ENCODE measurements around the gene CMIP. TPM values are rescaled to one million over a fixed set of nuclear protein-coding genes. Genes with fewer than 3 reads are reported as not detected.

The CMIP gene
- total RNA-seq, 1 experiment from 2014 or later = 12.7 TPM

GRCh38 chr16:81610144-81610842 lies 165.7 kb downstream of the CMIP start:
- Histone ChIP-seq H3K79me2 (ENCODE audit: low read length) (no peaks in the 10 kb centered on the region), H3K4me1 (ENCODE audit: low read length) (peaks cover 5% of the 10 kb centered on the region), H2AFZ (ENCODE audit: low read length) (no peak overlapping the region), H3K9me3 (ENCODE audit: low read length) (no peaks in the 10 kb centered on the region), H3K27me3 (ENCODE audit: low read length) (no peaks in the 10 kb centered on the region), H3K9me2 (replicated peaks; ENCODE audit: insufficient read depth, low read length) (no peaks in the 10 kb centered on the region), H3K9ac (ENCODE audit: low read length) (no peak overlapping the region), H3K36me3 (ENCODE audit: insufficient read depth, low read length) (no peaks in the 10 kb centered on the region), H3K4me3 (ENCODE audit: low read length) (no peak overlapping the region), H4K20me1 (ENCODE audit: insufficient read depth, low read depth, low read length) (peaks cover 21% of the 10 kb centered on the region; the same call in 1 of the 2 replicates), H3K4me2 (ENCODE audit: low read depth, low read length, poor library complexity, severe bottlenecking) (no peak overlapping the region), H3K27ac (ENCODE audit: low read length) (no peak overlapping the region)
- no peak for DNase-seq

GRCh38 chr16:81610936-81611335 lies 166.3 kb downstream of the CMIP start:
- no peak overlapping the region for H3K27ac ChIP-seq (ENCODE audit: low read length)
- H2AFZ ChIP-seq (ENCODE audit: low read length) = no peak overlapping the region
- H4K20me1 ChIP-seq (ENCODE audit: insufficient read depth, low read depth, low read length) = peaks cover 19% of the 10 kb centered on the region; the same call in 1 of the 2 replicates
- no peaks in the 10 kb centered on the region for H3K9me2 ChIP-seq (replicated peaks; ENCODE audit: insufficient read depth, low read length)
- no peak overlapping the region for H3K9ac ChIP-seq (ENCODE audit: low read length)
- H3K79me2 ChIP-seq (ENCODE audit: low read length) = no peaks in the 10 kb centered on the region
- H3K36me3 ChIP-seq (ENCODE audit: insufficient read depth, low read length) = no peaks in the 10 kb centered on the region
- peaks cover 5% of the 10 kb centered on the region for H3K4me1 ChIP-seq (ENCODE audit: low read length)
- no peak overlapping the region for H3K4me2 ChIP-seq (ENCODE audit: low read depth, low read length, poor library complexity, severe bottlenecking)
- H3K27me3 ChIP-seq (ENCODE audit: low read length) = no peaks in the 10 kb centered on the region
- no peak overlapping the region for H3K4me3 ChIP-seq (ENCODE audit: low read length)
- no peak for DNase-seq
- no peaks in the 10 kb centered on the region for H3K9me3 ChIP-seq (ENCODE audit: low read length)

GRCh38 chr16:81611721-81612120 lies 167.1 kb downstream of the CMIP start:
- Histone ChIP-seq H3K27me3 (ENCODE audit: low read length) (no peaks in the 10 kb centered on the region), H3K9me3 (ENCODE audit: low read length) (no peaks in the 10 kb centered on the region), H3K9ac (ENCODE audit: low read length) (no peak overlapping the region), H3K4me2 (ENCODE audit: low read depth, low read length, poor library complexity, severe bottlenecking) (no peak overlapping the region), H3K4me3 (ENCODE audit: low read length) (no peak overlapping the region), H3K9me2 (replicated peaks; ENCODE audit: insufficient read depth, low read length) (no peaks in the 10 kb centered on the region), H3K36me3 (ENCODE audit: insufficient read depth, low read length) (no peaks in the 10 kb centered on the region), H2AFZ (ENCODE audit: low read length) (no peak overlapping the region), H3K79me2 (ENCODE audit: low read length) (no peaks in the 10 kb centered on the region), H3K4me1 (ENCODE audit: low read length) (peaks cover 5% of the 10 kb centered on the region), H4K20me1 (ENCODE audit: insufficient read depth, low read depth, low read length) (peaks cover 14% of the 10 kb centered on the region; the same call in 1 of the 2 replicates), H3K27ac (ENCODE audit: low read length) (no peak overlapping the region)
- no peak for DNase-seq

- Histone ChIP-seq H3K4me2 (ENCODE audit: low read depth, low read length, poor library complexity, severe bottlenecking) (no peak overlapping the region), H3K9me3 (ENCODE audit: low read length) (no peaks in the 10 kb centered on the region), H3K79me2 (ENCODE audit: low read length) (no peaks in the 10 kb centered on the region), H3K27me3 (ENCODE audit: low read length) (no peaks in the 10 kb centered on the region), H3K4me1 (ENCODE audit: low read length) (peaks cover 5% of the 10 kb centered on the region), H3K27ac (ENCODE audit: low read length) (no peak overlapping the region), H2AFZ (ENCODE audit: low read length) (no peak overlapping the region), H3K36me3 (ENCODE audit: insufficient read depth, low read length) (no peaks in the 10 kb centered on the region), H3K4me3 (ENCODE audit: low read length) (no peak overlapping the region), H3K9ac (ENCODE audit: low read length) (no peak overlapping the region), H3K9me2 (replicated peaks; ENCODE audit: insufficient read depth, low read length) (no peaks in the 10 kb centered on the region), H4K20me1 (ENCODE audit: insufficient read depth, low read depth, low read length) (peaks cover 12% of the 10 kb centered on the region; the same call in 1 of the 2 replicates)
- DNase-seq = no peak
These were observed 167.9 kb downstream of the CMIP start for GRCh38 chr16:81612351-81613163.

GRCh38 chr16:81614171-81614570 lies 169.6 kb downstream of the CMIP start:
- Histone ChIP-seq H3K27ac (ENCODE audit: low read length) (no peak overlapping the region), H3K36me3 (ENCODE audit: insufficient read depth, low read length) (no peaks in the 10 kb centered on the region), H4K20me1 (ENCODE audit: insufficient read depth, low read depth, low read length) (peaks cover 7% of the 10 kb centered on the region; the same call in 1 of the 2 replicates), H3K4me2 (ENCODE audit: low read depth, low read length, poor library complexity, severe bottlenecking) (no peak overlapping the region), H3K4me3 (ENCODE audit: low read length) (no peak overlapping the region), H3K4me1 (ENCODE audit: low read length) (peaks cover 4% of the 10 kb centered on the region), H2AFZ (ENCODE audit: low read length) (no peak overlapping the region), H3K27me3 (ENCODE audit: low read length) (no peaks in the 10 kb centered on the region), H3K9me3 (ENCODE audit: low read length) (no peaks in the 10 kb centered on the region), H3K9ac (ENCODE audit: low read length) (no peak overlapping the region), H3K79me2 (ENCODE audit: low read length) (no peaks in the 10 kb centered on the region), H3K9me2 (replicated peaks; ENCODE audit: insufficient read depth, low read length) (no peaks in the 10 kb centered on the region)
- DNase-seq = no peak

- peaks cover 7% of the 10 kb centered on the region; the same call in 1 of the 2 replicates for H4K20me1 ChIP-seq (ENCODE audit: insufficient read depth, low read depth, low read length)
These were observed 170.2 kb downstream of the CMIP start for GRCh38 chr16:81614654-81615359.

GRCh38 chr16:81615411-81615810 lies 170.8 kb downstream of the CMIP start:
- H3K79me2 ChIP-seq (ENCODE audit: low read length) = no peaks in the 10 kb centered on the region
- no peak overlapping the region for H3K4me3 ChIP-seq (ENCODE audit: low read length)
- H3K27me3 ChIP-seq (ENCODE audit: low read length) = no peaks in the 10 kb centered on the region
- no peaks in the 10 kb centered on the region for H3K9me3 ChIP-seq (ENCODE audit: low read length)
- no peak overlapping the region for H2AFZ ChIP-seq (ENCODE audit: low read length)
- H4K20me1 ChIP-seq (ENCODE audit: insufficient read depth, low read depth, low read length) = peaks cover 7% of the 10 kb centered on the region; the same call in 1 of the 2 replicates
- no peaks in the 10 kb centered on the region for H3K4me1 ChIP-seq (ENCODE audit: low read length)
- no peaks in the 10 kb centered on the region for H3K36me3 ChIP-seq (ENCODE audit: insufficient read depth, low read length)
- H3K9ac ChIP-seq (ENCODE audit: low read length) = no peak overlapping the region
- H3K9me2 ChIP-seq (replicated peaks; ENCODE audit: insufficient read depth, low read length) = no peaks in the 10 kb centered on the region
- no peak overlapping the region for H3K4me2 ChIP-seq (ENCODE audit: low read depth, low read length, poor library complexity, severe bottlenecking)
- no peak overlapping the region for H3K27ac ChIP-seq (ENCODE audit: low read length)
- no peak for DNase-seq

More at GRCh38 chr16:81614654-81615359, 170.2 kb downstream of the CMIP start:
- Histone ChIP-seq H3K9me3 (ENCODE audit: low read length) (no peaks in the 10 kb centered on the region), H3K9me2 (replicated peaks; ENCODE audit: insufficient read depth, low read length) (no peaks in the 10 kb centered on the region), H3K4me1 (ENCODE audit: low read length) (no peaks in the 10 kb centered on the region), H3K79me2 (ENCODE audit: low read length) (no peaks in the 10 kb centered on the region), H2AFZ (ENCODE audit: low read length) (no peak overlapping the region), H3K27ac (ENCODE audit: low read length) (no peak overlapping the region), H3K4me2 (ENCODE audit: low read depth, low read length, poor library complexity, severe bottlenecking) (no peak overlapping the region), H3K36me3 (ENCODE audit: insufficient read depth, low read length) (no peaks in the 10 kb centered on the region), H3K27me3 (ENCODE audit: low read length) (no peaks in the 10 kb centered on the region), H3K9ac (ENCODE audit: low read length) (no peak overlapping the region), H3K4me3 (ENCODE audit: low read length) (no peak overlapping the region)
- DNase-seq = no peak

- no peak overlapping the region for H3K9ac ChIP-seq (ENCODE audit: low read length)
- H2AFZ ChIP-seq (ENCODE audit: low read length) = no peak overlapping the region
- DNase-seq = no peak
- no peak overlapping the region for H3K4me3 ChIP-seq (ENCODE audit: low read length)
- H3K9me2 ChIP-seq (replicated peaks; ENCODE audit: insufficient read depth, low read length) = no peaks in the 10 kb centered on the region
- H3K9me3 ChIP-seq (ENCODE audit: low read length) = no peaks in the 10 kb centered on the region
- H3K27me3 ChIP-seq (ENCODE audit: low read length) = no peaks in the 10 kb centered on the region
- H4K20me1 ChIP-seq (ENCODE audit: insufficient read depth, low read depth, low read length) = peaks cover 5% of the 10 kb centered on the region; the same call in 1 of the 2 replicates
- H3K79me2 ChIP-seq (ENCODE audit: low read length) = no peaks in the 10 kb centered on the region
- no peak overlapping the region for H3K27ac ChIP-seq (ENCODE audit: low read length)
- no peaks in the 10 kb centered on the region for H3K4me1 ChIP-seq (ENCODE audit: low read length)
- H3K36me3 ChIP-seq (ENCODE audit: insufficient read depth, low read length) = no peaks in the 10 kb centered on the region
- H3K4me2 ChIP-seq (ENCODE audit: low read depth, low read length, poor library complexity, severe bottlenecking) = no peak overlapping the region
These were observed 171.2 kb downstream of the CMIP start for GRCh38 chr16:81615833-81616232.
